Aorta (tissue), 5 donors: ENCODE data around the gene MCM5. TPM values are rescaled to one million over a fixed set of nuclear protein-coding genes. Genes with fewer than 3 reads are reported as not detected.
"Not testable (repeated sequence)": the region's sequence is repeated elsewhere in the genome, so short reads cannot be mapped to it uniquely, and the experiment has no call there.

Source experiments
- ATAC-seq: fragments of 200-7000 bp; cut with Tn5 transposase; one replicate; pipeline ENCODE4 v1.9.1; 2022; ENCODE audit warnings: moderate library complexity; ENCODE audit not compliant: low FRiP score
- DNase-seq, 2 donors: peaks; one replicate each; pipeline ENCODE4 v3.0.0-alpha.2; 2020
- H3K27ac ChIP-seq, 2 donors: one replicate each; pipeline ENCODE4 v1.5.1; 2013; ENCODE audit warnings: low read length in 2 of 2, mild to moderate bottlenecking in 2 of 2, moderate library complexity in 2 of 2, control low read depth in 1 of 2, inconsistent platforms in 1 of 2, low read depth in 1 of 2
- H3K27me3 ChIP-seq, 2 donors: one replicate each; pipeline ENCODE4 v1.6.1; 2013; ENCODE audit warnings: control low read depth in 1 of 2, low read length in 1 of 2, mild to moderate bottlenecking in 1 of 2, moderate library complexity in 1 of 2; ENCODE audit not compliant: insufficient read depth in 2 of 2, control insufficient read depth in 1 of 2
- H3K36me3 ChIP-seq, 2 donors: one replicate each; pipeline ENCODE4 v1.6.1; 2013; ENCODE audit warnings: control low read depth in 1 of 2, low read length in 1 of 2, mild to moderate bottlenecking in 1 of 2; ENCODE audit not compliant: insufficient read depth in 2 of 2, control insufficient read depth in 1 of 2
- H3K4me1 ChIP-seq, 2 donors: one replicate each; pipeline ENCODE4 v1.6.1; 2013; ENCODE audit warnings: low read length in 2 of 2, control low read depth in 1 of 2, mild to moderate bottlenecking in 1 of 2, moderate library complexity in 1 of 2; ENCODE audit not compliant: insufficient read depth in 2 of 2, control insufficient read depth in 1 of 2
- H3K4me3 ChIP-seq, 2 donors: one replicate each; pipeline ENCODE4 v1.5.1; 2013; ENCODE audit warnings: low read length in 2 of 2, control low read depth in 1 of 2, mild to moderate bottlenecking in 1 of 2
- H3K9me3 ChIP-seq: one replicate; pipeline ENCODE4 v1.6.1; 2013; ENCODE audit warnings: mild to moderate bottlenecking, low read length; ENCODE audit not compliant: control insufficient read depth
- WGBS, 2 donors: extraction: QIAGEN DNeasy Blood & Tissue Kit; methylation state at CpG; one replicate each; pipeline ENCODE4 v1.1.7; 2013; 5-methylcytosine and 5-hydroxymethylcytosine counted together
- intact Hi-C, 2 donors: fragments of 100-400 bp; cut with DNase I; formaldehyde crosslinking; loops; one replicate each; pipeline versions ENCODE4 v1.14.2 to v1.15.0; 2022
- polyA plus RNA-seq, 2 donors: library from polyadenylated mRNA; stranded (reverse); fragments of 200-250 nt; gene quantifications; one replicate each; pipeline ENCODE4 v1.2.3, GENCODE V29; 2013
- total RNA-seq, 2 donors: library from RNA; stranded (reverse); fragmentation: NEBNext Ultra II Directional; extraction: Animal tissue kit (Norgen Biotek cat#: 25700); gene quantifications; one replicate each; pipeline ENCODE4 v1.2.1, GENCODE V29; 2021
- donor health status: healthy with polysubstance abuse.
- donor health status: Bipolar disorder and iron deficiency.
- donor health status: DM: no; HTN: no; CAD: no.
- donor health status: DM: no; HTN: no; CAD: no.
- donor health status: DM: yes; HTN: yes; CAD: no.

The MCM5 gene
- total and polyA plus RNA-seq, 4 donors = 4.0 to 24.8 (median 19.9) TPM

DNA sequence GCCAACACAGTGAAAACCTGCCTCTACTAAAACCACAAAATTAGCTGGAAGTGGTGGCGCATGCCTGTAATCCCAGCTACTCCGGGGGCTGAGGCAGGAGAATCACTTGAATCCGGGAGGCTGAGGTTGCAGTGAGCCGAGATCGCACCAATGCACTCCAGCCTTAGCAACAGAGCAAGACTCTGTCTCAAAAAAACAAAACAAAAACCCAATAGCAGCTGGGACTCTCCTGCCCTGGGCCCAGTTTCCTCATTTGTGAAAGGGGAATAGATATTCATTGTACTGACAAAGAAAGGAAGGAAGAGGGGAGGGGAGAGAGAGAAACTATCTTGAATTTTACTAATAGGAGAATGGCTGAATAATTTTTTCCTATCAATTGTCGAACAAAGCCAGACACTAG is 3.3 kb upstream of the MCM5 start:
- H3K4me1 ChIP-seq, H3K36me3 ChIP-seq, H3K9me3 ChIP-seq, ATAC-seq, H3K27ac ChIP-seq, H3K4me3 ChIP-seq, intact Hi-C loops, H3K27me3 ChIP-seq: not testable (repeated sequence)
- WGBS, 2 donors = 85 to 86% methylated on average over 6 of the region's 6 CpGs
- DNase-seq = peak in 1 of 2 donors; percentile 60

DNA sequence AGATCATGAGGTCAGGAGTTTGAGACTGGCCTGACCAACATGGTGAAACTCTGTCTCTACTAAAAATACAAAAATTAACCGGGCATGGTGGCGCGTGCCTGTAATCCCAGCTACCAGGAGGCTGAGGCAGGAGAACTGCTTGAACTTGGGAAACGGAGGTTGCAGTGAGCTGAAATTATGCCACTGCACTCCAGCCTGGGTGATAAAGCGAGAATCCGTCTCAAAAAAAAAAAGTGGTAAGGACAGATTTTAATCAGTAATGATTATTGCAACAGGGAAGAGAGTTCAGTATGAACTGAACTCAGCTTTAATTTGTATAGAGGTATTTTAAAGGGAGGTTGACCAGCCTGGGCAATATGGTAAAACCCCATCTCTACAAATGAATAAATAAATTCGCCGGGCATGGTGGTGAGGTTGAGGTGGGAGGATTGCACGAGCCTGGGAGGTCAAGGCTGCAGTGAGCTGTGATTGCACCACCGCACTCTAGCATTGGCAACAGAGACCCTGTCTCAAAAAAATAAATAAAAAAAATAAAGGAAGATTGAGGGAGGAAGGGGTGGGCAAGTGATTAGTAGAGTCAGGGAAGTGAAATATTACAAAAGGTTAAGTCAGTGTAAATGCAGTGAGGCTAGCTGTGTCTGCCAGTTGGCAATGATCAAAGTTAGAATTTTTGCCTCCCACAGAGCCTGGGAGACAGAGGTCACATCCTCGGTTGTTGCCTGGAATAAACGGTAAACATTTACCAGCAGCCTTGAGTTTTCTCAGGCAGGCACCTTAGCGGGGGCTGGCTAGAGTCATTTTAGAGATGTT is 2.6 kb upstream of the MCM5 start:
- Histone ChIP-seq H3K27me3 (no peaks in the 10 kb centered on the region), H3K27ac (no peak overlapping the region), H3K36me3 (no peaks in the 10 kb centered on the region), H3K4me3 (no peak overlapping the region), H3K4me1 (no peaks in the 10 kb centered on the region), H3K9me3 (no peaks in the 10 kb centered on the region)
- DNase-seq (no peak), ATAC-seq (no peak)
- WGBS, 2 donors = 80 to 83% methylated on average over 13 of the region's 13 CpGs
- intact Hi-C loops = no loop called here

DNA sequence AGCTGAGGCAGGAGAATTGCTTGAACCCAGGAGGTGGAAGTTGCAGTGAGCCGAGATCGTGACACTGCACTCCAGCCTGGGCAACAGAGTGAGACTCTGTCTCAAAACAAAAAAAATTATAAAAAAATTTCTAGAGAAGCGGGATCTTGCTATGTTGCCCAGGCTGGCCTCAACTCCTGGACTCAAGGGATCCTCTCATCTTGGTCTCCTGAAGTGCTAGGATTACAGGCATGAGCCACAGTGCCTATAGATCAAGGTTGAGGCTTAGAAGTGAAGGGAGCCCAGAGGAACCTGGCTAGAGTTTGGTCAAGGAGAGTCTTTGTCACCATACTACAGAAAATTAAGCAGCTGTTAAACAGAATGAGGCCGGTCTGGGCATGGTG is 1.4 kb upstream of the MCM5 start:
- Histone ChIP-seq H3K4me1 (no peaks in the 10 kb centered on the region), H3K36me3 (no peaks in the 10 kb centered on the region), H3K27me3 (no peaks in the 10 kb centered on the region), H3K4me3 (no peak overlapping the region), H3K9me3 (no peaks in the 10 kb centered on the region), H3K27ac (no peak overlapping the region)
- intact Hi-C loops = no loop called here
- ATAC-seq (no peak), DNase-seq (no peak)
- 98% methylated on average over 4 of the region's 4 CpGs for WGBS, 2 donors

DNA sequence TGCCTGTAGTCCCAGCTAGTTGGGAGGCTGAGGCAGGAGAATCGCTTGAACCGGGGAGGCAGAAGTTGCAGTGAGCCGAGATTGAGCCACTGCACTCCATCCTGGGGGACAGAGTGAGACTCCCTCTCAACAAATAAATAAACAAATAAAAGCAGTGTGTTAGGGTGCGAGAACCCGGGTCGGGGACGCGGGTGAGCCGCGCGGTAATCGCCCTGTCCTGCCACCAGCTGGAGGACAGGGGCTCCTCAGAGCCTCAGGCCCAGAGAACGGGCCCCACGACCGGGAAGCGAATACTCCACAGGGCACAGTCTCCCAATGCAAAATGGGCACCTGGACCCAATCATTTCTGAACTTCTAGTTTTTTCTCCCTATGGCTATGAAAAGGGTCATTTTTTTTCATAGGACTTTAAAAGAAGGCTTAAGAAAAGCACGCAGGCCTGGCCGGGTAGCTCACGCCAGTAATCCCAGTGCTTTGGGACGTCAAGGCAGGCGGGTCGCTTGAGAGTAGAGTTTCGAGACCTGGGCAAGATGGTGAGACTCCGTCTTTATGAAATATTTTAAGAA is 744 bp upstream of the MCM5 start:
- no peaks in the 10 kb centered on the region for H3K4me1 ChIP-seq
- no peaks in the 10 kb centered on the region for H3K36me3 ChIP-seq
- ATAC-seq = no peak
- H3K27me3 ChIP-seq = no peaks in the 10 kb centered on the region
- no peak overlapping the region for H3K27ac ChIP-seq
- H3K4me3 ChIP-seq = peak overlapping the region in 1 of 2 donors; percentile 28
- no peaks in the 10 kb centered on the region for H3K9me3 ChIP-seq
- no peak for DNase-seq
- intact Hi-C loops = no loop called here
- WGBS, 2 donors = 78 to 82% methylated on average over 24 of the region's 24 CpGs

DNA sequence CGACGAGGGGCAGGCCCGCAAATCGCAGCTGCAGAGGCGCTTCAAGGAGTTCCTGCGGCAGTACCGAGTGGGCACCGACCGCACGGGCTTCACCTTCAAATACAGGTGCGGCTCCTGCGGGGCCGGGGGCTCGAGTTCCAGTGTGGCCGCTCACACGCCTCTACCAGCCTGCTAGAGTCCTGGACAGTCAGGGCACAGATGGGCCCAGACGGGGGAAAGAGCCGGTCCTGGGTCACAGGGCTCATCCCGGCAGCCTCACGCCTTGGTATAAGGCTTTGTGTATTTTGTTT is 506 bp downstream of the MCM5 start:
- WGBS, 2 donors = 0 to 1% methylated on average over 20 of the region's 20 CpGs
- H3K4me1 ChIP-seq = no peaks in the 10 kb centered on the region
- no peaks in the 10 kb centered on the region for H3K27me3 ChIP-seq
- ATAC-seq (no peak), DNase-seq (no peak)
- H3K4me3 ChIP-seq = peak overlapping the region; percentile 70 to 81
- H3K27ac ChIP-seq = no peak overlapping the region
- no peaks in the 10 kb centered on the region for H3K36me3 ChIP-seq
- H3K9me3 ChIP-seq = no peaks in the 10 kb centered on the region
- intact Hi-C loops = loop anchor here in 1 of 2 donors (5.0 kb wide), 1 partner anchor 48 kb away; no protein-coding TSS in a partner anchor

DNA sequence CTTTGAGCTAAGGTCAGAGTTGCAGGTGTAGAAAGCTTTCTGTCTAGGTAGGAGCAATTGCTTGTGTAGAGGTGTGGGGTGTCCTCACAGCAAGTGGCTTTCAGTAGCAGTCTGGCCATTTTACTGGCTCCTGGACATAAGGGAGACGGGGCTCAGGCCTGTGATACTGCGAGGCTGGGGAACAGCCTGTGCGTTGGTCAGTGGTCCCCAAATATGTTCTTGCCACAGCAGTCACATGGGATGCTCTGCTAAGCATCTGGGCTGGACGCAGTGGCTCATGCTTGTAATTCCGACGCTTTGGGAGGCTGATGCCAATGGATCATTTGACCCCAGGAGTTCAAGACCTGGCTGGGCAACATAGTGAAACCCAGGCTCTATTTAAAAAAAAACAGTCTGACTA is 1.9 kb downstream of the MCM5 start:
- ATAC-seq = no peak
- no peaks in the 10 kb centered on the region for H3K4me1 ChIP-seq
- no peaks in the 10 kb centered on the region for H3K27me3 ChIP-seq
- H3K27ac ChIP-seq = no peak overlapping the region
- no peak overlapping the region for H3K4me3 ChIP-seq
- WGBS, 2 donors = 90 to 91% methylated on average over 6 of the region's 6 CpGs
- intact Hi-C loops = loop anchor here in 1 of 2 donors (5.0 kb wide), 1 partner anchor 50 kb away; no protein-coding TSS in a partner anchor
- no peaks in the 10 kb centered on the region for H3K36me3 ChIP-seq
- H3K9me3 ChIP-seq = no peaks in the 10 kb centered on the region
- DNase-seq = no peak

DNA sequence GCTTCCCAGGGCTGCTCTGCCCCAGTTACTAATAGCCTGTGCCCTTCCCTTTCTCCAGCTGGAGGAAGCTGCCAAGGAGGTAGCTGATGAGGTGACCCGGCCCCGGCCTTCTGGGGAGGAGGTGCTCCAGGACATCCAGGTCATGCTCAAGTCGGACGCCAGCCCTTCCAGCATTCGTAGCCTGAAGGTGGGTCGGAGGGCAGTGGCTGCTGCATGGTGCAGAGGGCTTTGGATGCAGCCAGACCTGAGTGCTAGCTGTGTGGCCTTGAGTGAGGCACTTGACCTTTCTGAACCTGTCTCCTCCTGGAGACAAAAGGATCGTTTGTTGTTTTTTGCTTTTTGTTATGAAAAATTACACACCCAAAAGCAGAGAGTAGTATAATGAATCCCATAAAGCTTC is 3.4 kb downstream of the MCM5 start:
- DNase-seq = no peak
- 74 to 83% methylated on average over 7 of the region's 7 CpGs for WGBS, 2 donors
- Histone ChIP-seq H3K4me1 (no peaks in the 10 kb centered on the region), H3K27ac (no peak overlapping the region), H3K9me3 (no peaks in the 10 kb centered on the region), H3K27me3 (no peaks in the 10 kb centered on the region), H3K4me3 (no peak overlapping the region), H3K36me3 (peaks cover 0 to 2% of the 10 kb centered on the region in 2 donors)
- intact Hi-C loops = loop anchor here in 1 of 2 donors (5.0 kb wide), 1 partner anchor 51 kb away; no protein-coding TSS in a partner anchor
- ATAC-seq = no peak

DNA sequence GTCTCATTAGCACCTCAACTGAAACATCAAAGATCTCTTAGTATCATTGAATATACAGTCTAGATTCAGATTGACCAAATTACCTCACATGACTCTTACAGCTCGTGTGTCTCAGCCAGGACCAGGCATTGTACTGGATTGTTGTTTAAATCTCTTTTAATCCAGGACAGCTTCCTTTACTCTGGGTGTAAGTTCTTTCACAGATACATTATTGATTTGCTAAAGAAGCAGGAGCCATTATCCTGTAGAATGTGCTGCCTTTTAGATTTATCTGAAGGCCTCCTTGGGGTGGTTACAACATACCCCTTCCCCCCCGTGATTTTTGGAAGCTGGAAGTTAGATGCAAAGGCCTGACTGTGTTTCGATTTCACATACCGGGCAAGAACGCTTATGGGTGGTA is 4.2 kb downstream of the MCM5 start:
- H3K36me3 ChIP-seq = peaks cover 0 to 2% of the 10 kb centered on the region in 2 donors

DNA sequence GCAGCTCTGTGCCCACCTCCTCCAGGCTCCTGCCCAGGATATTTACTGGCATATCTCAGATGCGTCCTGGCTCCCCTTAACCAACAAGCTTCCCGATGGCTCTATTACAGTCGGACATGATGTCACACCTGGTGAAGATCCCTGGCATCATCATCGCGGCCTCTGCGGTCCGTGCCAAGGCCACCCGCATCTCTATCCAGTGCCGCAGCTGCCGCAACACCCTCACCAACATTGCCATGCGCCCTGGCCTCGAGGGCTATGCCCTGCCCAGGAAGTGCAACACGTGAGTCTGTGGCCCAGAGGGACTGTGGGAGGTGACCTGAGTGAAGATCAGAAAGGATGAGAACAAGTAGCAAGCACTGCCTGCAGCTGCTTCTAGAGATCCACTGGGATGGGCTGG is 6.5 kb downstream of the MCM5 start:
- 91 to 92% methylated on average over 13 of the region's 13 CpGs for WGBS, 2 donors
- ATAC-seq (no peak), DNase-seq (no peak)
- Histone ChIP-seq H3K4me1 (no peaks in the 10 kb centered on the region), H3K9me3 (no peaks in the 10 kb centered on the region), H3K27me3 (no peaks in the 10 kb centered on the region), H3K36me3 (peaks cover 0 to 2% of the 10 kb centered on the region in 2 donors), H3K27ac (no peak overlapping the region), H3K4me3 (no peak overlapping the region)
- intact Hi-C loops = no loop called here

More for the DNA sequence above, 4.2 kb downstream of the MCM5 start:
- H3K27me3 ChIP-seq = no peaks in the 10 kb centered on the region
- H3K9me3 ChIP-seq = no peaks in the 10 kb centered on the region
- WGBS, 2 donors = 85 to 86% methylated on average over 5 of the region's 5 CpGs
- DNase-seq (no peak), ATAC-seq (no peak)
- H3K4me1 ChIP-seq = no peaks in the 10 kb centered on the region
- H3K27ac ChIP-seq = no peak overlapping the region
- intact Hi-C loops = loop anchor here in 1 of 2 donors (5.0 kb wide), 1 partner anchor 52 kb away; no protein-coding TSS in a partner anchor
- no peak overlapping the region for H3K4me3 ChIP-seq
